Progenitor cell of endocrine pancreas (in vitro differentiated cells): Measurements from ENCODE around the gene SLIT3. TPM values are rescaled to one million over a fixed set of nuclear protein-coding genes. Genes with fewer than 3 reads are reported as not detected.
A peak's percentile ranks its signal among the peaks of the same experiment; 100 is the strongest.

ENCODE experiments used
- DNase-seq: peaks from one replicate; pipeline ENCODE4 v3.0.0; 2021; ENCODE audit warnings: low spot score; ENCODE audit not compliant: unreplicated experiment
- H3K27ac Mint-ChIP-seq: 2 replicates; pipeline ENCODE4 v1.8.0; 2021; ENCODE audit warnings: mild to moderate bottlenecking, moderate library complexity, mixed read lengths
- H3K27me3 Mint-ChIP-seq: 2 replicates; pipeline ENCODE4 v1.8.0; 2021; ENCODE audit warnings: mixed read lengths
- H3K36me3 Mint-ChIP-seq: 2 replicates; pipeline ENCODE4 v1.8.0; 2022; ENCODE audit warnings: mixed read lengths; ENCODE audit not compliant: insufficient read depth
- H3K4me1 Mint-ChIP-seq: 2 replicates; pipeline ENCODE4 v1.8.0; 2021; ENCODE audit warnings: low read depth, mixed read lengths
- H3K4me3 Mint-ChIP-seq: 2 replicates; pipeline ENCODE4 v1.8.0; 2021; ENCODE audit warnings: low read depth, mild to moderate bottlenecking, moderate library complexity, mixed read lengths
- H3K9me3 Mint-ChIP-seq: 2 replicates; pipeline ENCODE4 v1.8.0; 2021; ENCODE audit warnings: low read depth, mixed read lengths
- total RNA-seq: library from RNA; stranded (reverse); gene quantifications from 2 replicates; pipeline ENCODE4 v1.2.1, GENCODE V29; 2021
- TF ChIP-seq, protein P1 (sequence below): fragments of 200-600 bp; sonication (generic); IDR thresholded peaks from one replicate; pipeline ENCODE4 v1.5.0; 2021; ENCODE audit warnings: antibody characterized with exemption, mild to moderate bottlenecking; ENCODE audit not compliant: unreplicated experiment

Gene SLIT3
- total RNA-seq, 1 donor from 2014 or later = 18.8 TPM

- Mint-ChIP-seq H3K36me3 (no peaks in the 10 kb centered on the region), H3K27me3 (no peaks in the 10 kb centered on the region), H3K27ac (no peak overlapping the region), H3K4me1 (no peaks in the 10 kb centered on the region), H3K9me3 (no peaks in the 10 kb centered on the region), H3K4me3 (no peak overlapping the region)
- TF ChIP-seq, protein P1, sequence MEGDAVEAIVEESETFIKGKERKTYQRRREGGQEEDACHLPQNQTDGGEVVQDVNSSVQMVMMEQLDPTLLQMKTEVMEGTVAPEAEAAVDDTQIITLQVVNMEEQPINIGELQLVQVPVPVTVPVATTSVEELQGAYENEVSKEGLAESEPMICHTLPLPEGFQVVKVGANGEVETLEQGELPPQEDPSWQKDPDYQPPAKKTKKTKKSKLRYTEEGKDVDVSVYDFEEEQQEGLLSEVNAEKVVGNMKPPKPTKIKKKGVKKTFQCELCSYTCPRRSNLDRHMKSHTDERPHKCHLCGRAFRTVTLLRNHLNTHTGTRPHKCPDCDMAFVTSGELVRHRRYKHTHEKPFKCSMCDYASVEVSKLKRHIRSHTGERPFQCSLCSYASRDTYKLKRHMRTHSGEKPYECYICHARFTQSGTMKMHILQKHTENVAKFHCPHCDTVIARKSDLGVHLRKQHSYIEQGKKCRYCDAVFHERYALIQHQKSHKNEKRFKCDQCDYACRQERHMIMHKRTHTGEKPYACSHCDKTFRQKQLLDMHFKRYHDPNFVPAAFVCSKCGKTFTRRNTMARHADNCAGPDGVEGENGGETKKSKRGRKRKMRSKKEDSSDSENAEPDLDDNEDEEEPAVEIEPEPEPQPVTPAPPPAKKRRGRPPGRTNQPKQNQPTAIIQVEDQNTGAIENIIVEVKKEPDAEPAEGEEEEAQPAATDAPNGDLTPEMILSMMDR = no peak
- no peak for DNase-seq
Measured at GRCh38 chr5:168951769-168952168, 349.2 kb downstream of the SLIT3 start.

- Mint-ChIP-seq H3K4me3 (no peak overlapping the region), H3K27ac (no peak overlapping the region), H3K27me3 (no peaks in the 10 kb centered on the region), H3K9me3 (no peaks in the 10 kb centered on the region), H3K36me3 (no peaks in the 10 kb centered on the region), H3K4me1 (no peaks in the 10 kb centered on the region)
- TF ChIP-seq, protein P1 = no peak
- DNase-seq = no peak
Measured at GRCh38 chr5:168951356-168951755, 349.6 kb downstream of the SLIT3 start.

GRCh38 chr5:168950241-168950951, 350.5 kb downstream of the SLIT3 start:
- Mint-ChIP-seq H3K4me3 (no peak overlapping the region), H3K9me3 (no peaks in the 10 kb centered on the region), H3K36me3 (no peaks in the 10 kb centered on the region)

DNA sequence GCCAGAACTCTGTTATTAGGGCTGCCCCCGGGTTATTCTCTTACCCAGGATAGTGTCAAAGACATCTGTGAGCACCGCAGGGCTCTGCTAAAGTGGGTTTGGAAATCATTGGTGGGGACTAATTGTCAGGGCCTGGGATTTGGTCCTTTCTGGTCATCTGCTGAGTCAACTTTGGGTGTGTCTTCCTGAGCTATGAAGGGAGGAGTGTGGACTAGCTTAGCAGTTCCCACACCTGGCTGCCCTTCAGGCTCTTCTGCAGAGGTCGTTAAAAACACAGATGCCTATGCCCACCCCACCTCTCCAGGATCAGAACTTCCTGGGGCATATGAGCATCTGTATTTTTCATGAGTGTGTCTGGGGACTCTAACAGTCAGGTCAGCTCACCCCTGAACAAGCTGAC, 352.2 kb downstream of the SLIT3 start:
- Mint-ChIP-seq H3K4me3 (no peak overlapping the region), H3K4me1 (peaks cover 4% of the 10 kb centered on the region), H3K27me3 (peaks cover 4% of the 10 kb centered on the region), H3K36me3 (no peaks in the 10 kb centered on the region), H3K27ac (no peak overlapping the region), H3K9me3 (no peaks in the 10 kb centered on the region)
- TF ChIP-seq, protein P1 = no peak
- no peak for DNase-seq

More at GRCh38 chr5:168950241-168950951, 350.5 kb downstream of the SLIT3 start:
- no peak overlapping the region for H3K27ac Mint-ChIP-seq
- TF ChIP-seq, protein P1 = no peak
- H3K27me3 Mint-ChIP-seq = no peaks in the 10 kb centered on the region
- H3K4me1 Mint-ChIP-seq = no peaks in the 10 kb centered on the region
- no peak for DNase-seq

DNA sequence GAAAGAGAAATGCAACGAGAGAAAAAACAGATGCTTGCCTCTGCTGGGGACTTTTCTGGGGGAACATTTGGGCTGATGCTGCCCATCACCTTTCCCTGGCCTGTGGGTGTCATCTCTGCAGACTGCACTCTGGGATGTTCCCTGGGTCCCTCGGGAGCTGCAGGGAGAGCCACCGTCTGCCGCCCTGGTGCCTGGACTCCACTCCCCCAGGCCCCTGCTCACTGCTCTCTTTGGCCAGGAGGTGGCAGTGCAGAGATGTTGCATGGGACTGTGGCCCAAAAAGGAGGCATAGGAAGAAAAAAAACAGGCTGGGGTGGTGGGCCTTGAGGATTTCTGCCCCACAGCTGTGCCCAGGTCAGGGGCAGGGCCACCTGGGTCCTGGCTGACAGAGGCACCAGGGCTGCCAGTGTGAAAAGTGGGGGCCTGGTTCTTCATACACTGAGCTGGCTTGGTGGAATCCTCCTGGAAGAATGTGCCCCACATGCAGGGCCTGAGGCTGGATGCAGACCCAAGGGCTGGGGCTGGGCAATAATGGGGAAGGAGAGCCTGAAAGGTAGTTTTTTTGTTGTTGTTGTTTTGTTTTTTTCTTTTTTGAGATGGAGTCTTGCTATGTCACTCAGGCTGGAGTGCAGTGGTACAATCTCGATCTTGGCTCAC, 353.6 kb downstream of the SLIT3 start:
- no peak overlapping the region for H3K27ac Mint-ChIP-seq
- H3K4me1 Mint-ChIP-seq = peaks cover 6% of the 10 kb centered on the region
- peaks cover 4% of the 10 kb centered on the region for H3K27me3 Mint-ChIP-seq
- peak; percentile 53 for DNase-seq
- H3K9me3 Mint-ChIP-seq = no peaks in the 10 kb centered on the region
- H3K36me3 Mint-ChIP-seq = no peaks in the 10 kb centered on the region
- TF ChIP-seq, protein P1 = peak; percentile 78
- H3K4me3 Mint-ChIP-seq = no peak overlapping the region
